HG03571 (cell line): ENCODE results near the gene PTPRN.

Source experiments
- ATAC-seq: cut with Tn5 transposase; IDR thresholded peaks from one replicate; pipeline ENCODE4 v1.9.1; 2021; ENCODE audit not compliant: unreplicated experiment

The PTPRN gene

DNA sequence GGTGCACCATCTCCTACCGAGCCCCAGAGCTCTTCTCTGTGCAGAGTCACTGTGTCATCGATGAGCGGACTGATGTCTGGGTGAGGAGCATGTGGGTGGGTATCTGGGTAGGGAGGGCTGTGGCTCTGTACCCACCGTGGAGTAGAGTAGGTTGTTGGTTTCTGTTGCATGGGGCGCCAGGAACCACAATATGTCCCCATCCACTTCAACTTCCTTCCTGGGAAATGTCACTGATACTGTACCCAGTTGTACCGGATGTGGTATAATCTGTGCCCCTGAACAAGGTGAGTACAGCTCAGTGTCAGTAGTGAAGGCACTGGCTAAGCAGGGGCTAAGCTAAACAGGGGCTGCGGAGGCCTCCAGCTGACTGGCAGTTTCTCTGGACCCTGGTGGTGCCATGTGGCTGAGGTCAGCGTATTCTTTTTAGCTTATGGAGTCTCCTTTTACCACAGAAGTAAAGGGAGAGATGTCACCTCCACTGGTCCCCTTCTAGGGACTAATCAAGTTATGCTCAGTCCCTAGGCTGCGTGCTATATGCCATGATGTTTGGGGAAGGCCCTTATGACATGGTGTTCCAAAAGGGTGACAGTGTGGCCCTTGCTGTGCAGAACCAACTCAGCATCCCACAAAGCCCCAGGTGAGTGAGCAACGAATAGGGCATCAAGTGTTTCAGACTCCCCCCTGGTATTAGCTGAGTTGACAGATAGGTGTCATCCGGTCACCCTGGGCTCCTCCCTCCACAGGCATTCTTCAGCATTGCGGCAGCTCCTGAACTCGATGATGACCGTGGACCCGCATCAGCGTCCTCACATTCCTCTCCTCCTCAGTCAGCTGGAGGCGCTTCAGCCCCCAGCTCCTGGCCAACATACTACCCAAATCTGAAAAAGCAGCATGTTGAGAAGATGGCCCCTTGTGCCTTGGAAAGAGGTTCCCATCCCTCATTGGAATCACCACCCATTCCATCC lies 61.2 kb downstream of the PTPRN start:
- no peak for ATAC-seq

DNA sequence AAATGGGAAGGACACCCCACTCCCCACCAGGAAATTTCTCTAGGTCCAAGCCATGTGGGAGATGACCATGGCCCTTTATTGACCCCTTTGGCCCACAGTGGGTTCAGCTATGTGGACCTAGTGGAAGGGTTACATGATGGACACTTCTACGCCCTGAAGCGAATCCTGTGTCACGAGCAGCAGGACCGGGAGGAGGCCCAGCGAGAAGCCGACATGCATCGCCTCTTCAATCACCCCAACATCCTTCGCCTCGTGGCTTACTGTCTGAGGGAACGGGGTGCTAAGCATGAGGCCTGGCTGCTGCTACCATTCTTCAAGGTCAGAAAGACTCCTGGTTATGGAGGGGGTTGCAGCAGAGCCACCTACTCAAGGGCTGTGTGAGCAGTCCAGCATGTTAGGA lies 62.6 kb downstream of the PTPRN start:
- no peak for ATAC-seq

- no peak for ATAC-seq
Observed at GRCh38 chr2:219245899-219246230, 63.3 kb downstream of the PTPRN start.

DNA sequence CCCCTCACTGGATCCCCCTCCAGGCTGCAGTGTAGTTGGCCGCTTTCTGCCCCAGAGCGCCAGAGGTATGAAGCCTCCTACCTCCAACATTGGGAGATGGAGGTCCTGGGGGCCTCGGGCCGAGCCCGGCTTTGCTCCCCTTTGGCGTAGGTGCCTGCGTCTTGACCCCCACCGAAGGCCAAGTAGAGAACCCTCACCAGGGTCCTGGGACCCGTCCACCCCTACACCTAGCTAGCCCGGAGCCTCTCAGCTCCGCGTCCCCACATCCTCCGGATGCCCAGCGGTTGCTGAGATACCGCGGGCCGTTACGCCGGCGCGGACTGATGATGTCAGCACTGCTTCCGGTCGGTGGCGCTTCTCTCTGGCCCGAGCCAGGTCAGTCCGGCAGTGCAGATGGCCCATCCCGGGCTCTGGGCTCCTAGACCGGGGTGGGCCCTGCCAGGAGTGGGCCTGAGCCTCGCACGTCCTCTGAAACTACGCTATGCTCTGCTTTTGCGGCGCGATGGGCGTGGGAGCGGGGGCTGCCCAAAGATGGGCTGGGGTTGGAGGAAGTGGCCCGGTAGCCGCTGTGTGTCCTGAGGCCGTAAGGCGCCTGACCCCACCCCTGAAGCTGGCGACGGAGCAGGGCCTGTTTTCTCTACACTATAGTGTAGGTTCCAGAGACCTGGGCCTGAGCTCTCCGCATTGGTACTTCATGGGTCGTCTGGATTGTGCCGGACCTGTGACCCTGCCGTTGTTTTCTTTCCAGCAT lies 63.9 kb downstream of the PTPRN start, which contains the start of the genes GLB1L and STK16:
TSS of gene GLB1L (minus strand) at position 297 of the 751 bp plus-strand sequence. CDS start 1,871 bp downstream, outside the sequence.
TSS of gene STK16 (plus strand) at position 332 of the 751 bp plus-strand sequence. CDS start 521 bp downstream, outside the sequence.
- peak; percentile 58 for ATAC-seq

GRCh38 chr2:219244789-219245147 lies 64.4 kb downstream of the PTPRN start:
- no peak for ATAC-seq

DNA sequence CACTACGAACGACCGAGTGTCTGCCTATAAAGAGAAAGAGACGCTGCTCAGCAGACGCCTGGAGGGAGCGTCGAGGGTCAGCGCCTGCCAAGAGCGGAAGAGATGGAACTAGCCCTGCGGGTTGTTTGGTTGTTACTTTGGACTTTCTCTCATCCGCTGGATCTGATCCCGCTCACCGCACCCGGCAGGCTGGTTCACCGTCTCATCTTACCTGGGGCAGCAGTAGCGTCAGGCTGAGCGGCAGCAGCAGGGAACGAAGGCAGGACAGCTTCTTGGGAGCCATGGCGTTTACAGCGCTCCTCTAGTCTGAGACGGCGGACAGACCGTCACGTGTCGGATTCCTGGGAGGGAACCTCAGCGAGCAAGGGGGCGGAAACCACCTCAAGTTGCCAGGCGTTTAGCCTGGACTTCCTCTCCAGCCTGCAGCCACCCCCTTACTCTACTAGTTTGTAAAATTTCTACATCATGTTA lies 65.9 kb downstream of the PTPRN start:
- ATAC-seq = no peak
